ENCODE measurements around the gene SPDYE3.
A peak's percentile ranks its signal among the peaks of the same experiment; 100 is the strongest.
"Not testable (repeated sequence)": the region's sequence is repeated elsewhere in the genome, so short reads cannot be mapped to it uniquely, and the experiment has no call there.

SPDYE3 gene

DNA sequence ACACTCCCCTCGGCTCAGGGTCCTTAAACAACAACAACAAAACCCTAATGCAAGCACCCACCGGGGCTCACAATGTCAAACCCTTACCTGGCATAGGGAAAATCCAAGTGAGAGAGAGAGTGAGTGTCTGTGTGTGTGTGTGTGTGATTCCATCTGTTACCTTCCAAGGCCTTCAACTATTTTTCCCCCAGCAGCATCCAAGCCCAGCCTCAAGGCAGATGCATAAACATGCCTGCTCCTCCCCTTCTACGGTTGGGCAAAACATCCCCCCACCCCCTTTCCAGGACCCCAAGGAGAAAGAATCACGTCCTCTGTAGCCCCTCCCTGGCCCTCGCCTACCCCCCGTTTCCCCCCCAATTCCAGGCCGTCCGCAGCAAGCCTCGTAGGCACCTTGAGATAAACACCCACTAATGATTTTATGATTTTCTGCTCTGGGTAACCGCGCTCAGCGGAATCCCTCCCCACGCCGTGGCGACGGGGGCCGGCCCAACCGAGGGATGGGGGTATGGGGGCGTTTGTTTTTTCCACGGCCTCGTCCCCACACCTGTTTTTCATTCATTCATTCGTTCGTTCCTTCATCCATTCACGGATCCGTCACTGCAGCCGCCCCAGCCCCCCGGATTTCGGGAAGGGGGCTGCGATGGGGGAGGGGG lies 36.4 kb upstream of the SPDYE3 start:
- DNase-seq (ENCODE audit: low spot score in 2 of 2): not testable (repeated sequence)

GRCh38 chr7:100271716-100272537 lies 35.6 kb upstream of the SPDYE3 start:
- Mint-ChIP-seq H3K36me3 (ENCODE audit: insufficient read depth) (peaks cover 12% of the 10 kb centered on the region), H3K27ac (ENCODE audit: low read depth) (peak overlapping the region; percentile 55), H3K4me3 (peak overlapping the region; percentile 77), H3K9me3 (no peaks in the 10 kb centered on the region), H3K27me3 (no peaks in the 10 kb centered on the region), H3K4me1 (peaks cover 18% of the 10 kb centered on the region)
- peak; percentile 94 to 99 for DNase-seq (ENCODE audit: low spot score in 2 of 2)
- peak; percentile 98 for ATAC-seq (replicated peaks; ENCODE audit: extremely low read depth, poor library complexity, severe bottlenecking)

More for the DNA sequence above, 36.4 kb upstream of the SPDYE3 start:
- Mint-ChIP-seq H3K36me3 (ENCODE audit: insufficient read depth) (peaks cover 12% of the 10 kb centered on the region), H3K4me3 (peak overlapping the region; percentile 77), H3K4me1 (peaks cover 24% of the 10 kb centered on the region), H3K27ac (ENCODE audit: low read depth) (peak overlapping the region; percentile 55)
- not testable (repeated sequence) for H3K9me3 Mint-ChIP-seq; ATAC-seq (replicated peaks; ENCODE audit: extremely low read depth, poor library complexity, severe bottlenecking); H3K27me3 Mint-ChIP-seq

DNA sequence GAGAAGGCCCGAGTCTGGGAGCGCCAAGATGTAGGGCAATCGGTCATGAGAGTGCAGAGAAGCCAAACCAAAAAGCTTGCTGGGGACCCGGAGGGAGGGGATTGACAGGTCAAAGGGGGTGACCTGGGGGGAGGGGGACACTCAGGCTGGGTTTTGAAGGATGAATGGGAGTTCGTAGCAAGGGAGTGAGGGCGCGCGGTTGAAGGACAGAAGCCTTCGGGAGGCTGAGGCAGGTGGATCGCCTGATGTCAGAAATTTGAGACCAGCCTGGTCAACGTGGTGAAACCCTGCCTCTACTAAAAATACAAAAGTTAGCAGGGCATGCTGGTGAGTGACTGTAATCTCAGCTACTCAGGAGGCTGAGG lies 35.0 kb upstream of the SPDYE3 start:
- ATAC-seq (replicated peaks; ENCODE audit: extremely low read depth, poor library complexity, severe bottlenecking); H3K9me3 Mint-ChIP-seq; H3K27me3 Mint-ChIP-seq; DNase-seq (ENCODE audit: low spot score in 2 of 2): not testable (repeated sequence)
- Mint-ChIP-seq H3K4me3 (peak overlapping the region; percentile 77), H3K36me3 (ENCODE audit: insufficient read depth) (peaks cover 12% of the 10 kb centered on the region), H3K27ac (ENCODE audit: low read depth) (peak overlapping the region; percentile 55), H3K4me1 (peaks cover 14% of the 10 kb centered on the region)

DNA sequence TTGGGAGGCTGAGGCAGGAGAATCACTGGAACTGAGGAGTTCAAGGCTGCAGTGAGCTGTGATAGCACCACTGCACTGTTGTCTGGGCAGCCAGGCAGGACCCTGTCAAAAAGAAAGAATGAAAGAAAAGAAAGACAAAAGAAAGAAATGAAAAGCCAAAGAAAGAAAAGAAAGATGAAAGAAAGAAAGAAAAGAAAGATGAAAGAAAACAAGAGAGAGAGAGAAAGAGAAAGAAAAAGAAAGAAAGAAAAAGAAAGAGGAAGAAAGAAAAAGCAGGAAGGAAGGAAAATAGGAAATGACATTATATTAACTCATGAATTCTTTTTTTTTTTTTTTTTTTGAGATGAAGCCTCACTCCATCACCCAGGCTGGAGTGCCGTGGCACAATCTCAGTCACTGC lies 32.4 kb upstream of the SPDYE3 start:
- Mint-ChIP-seq H3K27ac (ENCODE audit: low read depth) (no peak overlapping the region), H3K36me3 (ENCODE audit: insufficient read depth) (peaks cover 10% of the 10 kb centered on the region), H3K27me3 (no peaks in the 10 kb centered on the region), H3K4me3 (no peak overlapping the region), H3K9me3 (no peaks in the 10 kb centered on the region), H3K4me1 (peaks cover 8% of the 10 kb centered on the region)
- ATAC-seq (replicated peaks; ENCODE audit: extremely low read depth, poor library complexity, severe bottlenecking): no peak
- no peak for DNase-seq (ENCODE audit: low spot score in 2 of 2)

- H3K9me3 Mint-ChIP-seq; DNase-seq (ENCODE audit: low spot score in 2 of 2); H3K4me3 Mint-ChIP-seq; H3K36me3 Mint-ChIP-seq (ENCODE audit: insufficient read depth); ATAC-seq (replicated peaks; ENCODE audit: extremely low read depth, poor library complexity, severe bottlenecking); H3K27me3 Mint-ChIP-seq; H3K27ac Mint-ChIP-seq (ENCODE audit: low read depth); H3K4me1 Mint-ChIP-seq: not testable (repeated sequence)
Observed at GRCh38 chr7:100276126-100276525, 31.4 kb upstream of the SPDYE3 start.

GRCh38 chr7:100282069-100282608 lies 25.4 kb upstream of the SPDYE3 start:
- H3K27me3 Mint-ChIP-seq: not testable (repeated sequence)

DNA sequence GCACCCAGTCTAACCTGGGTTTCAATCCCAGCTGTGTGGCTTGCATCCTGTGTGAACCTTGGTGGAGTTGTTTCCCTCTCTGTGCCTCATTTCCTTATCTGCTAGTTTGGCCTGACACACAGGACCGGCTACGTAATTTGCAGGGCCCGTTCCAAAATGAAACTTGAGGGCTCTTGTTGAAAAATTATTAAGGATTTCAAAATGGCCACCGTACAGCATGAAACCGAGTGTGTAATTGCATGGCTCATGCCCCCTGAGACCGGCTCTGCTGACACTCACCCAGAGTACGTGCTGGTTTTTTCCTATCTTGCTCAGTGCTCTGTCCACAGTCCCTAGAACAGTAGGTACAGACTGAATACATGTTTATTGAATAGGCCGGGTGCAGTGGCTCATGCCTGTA lies 24.4 kb upstream of the SPDYE3 start:
- DNase-seq (ENCODE audit: low spot score in 2 of 2); H3K9me3 Mint-ChIP-seq; ATAC-seq (replicated peaks; ENCODE audit: extremely low read depth, poor library complexity, severe bottlenecking); H3K4me3 Mint-ChIP-seq; H3K36me3 Mint-ChIP-seq (ENCODE audit: insufficient read depth); H3K27ac Mint-ChIP-seq (ENCODE audit: low read depth); H3K27me3 Mint-ChIP-seq; H3K4me1 Mint-ChIP-seq: not testable (repeated sequence)

More at GRCh38 chr7:100282069-100282608, 25.4 kb upstream of the SPDYE3 start:
- not testable (repeated sequence) for H3K27ac Mint-ChIP-seq (ENCODE audit: low read depth); H3K4me3 Mint-ChIP-seq; H3K4me1 Mint-ChIP-seq; H3K9me3 Mint-ChIP-seq; ATAC-seq (replicated peaks; ENCODE audit: extremely low read depth, poor library complexity, severe bottlenecking); H3K36me3 Mint-ChIP-seq (ENCODE audit: insufficient read depth); DNase-seq (ENCODE audit: low spot score in 2 of 2)

DNA sequence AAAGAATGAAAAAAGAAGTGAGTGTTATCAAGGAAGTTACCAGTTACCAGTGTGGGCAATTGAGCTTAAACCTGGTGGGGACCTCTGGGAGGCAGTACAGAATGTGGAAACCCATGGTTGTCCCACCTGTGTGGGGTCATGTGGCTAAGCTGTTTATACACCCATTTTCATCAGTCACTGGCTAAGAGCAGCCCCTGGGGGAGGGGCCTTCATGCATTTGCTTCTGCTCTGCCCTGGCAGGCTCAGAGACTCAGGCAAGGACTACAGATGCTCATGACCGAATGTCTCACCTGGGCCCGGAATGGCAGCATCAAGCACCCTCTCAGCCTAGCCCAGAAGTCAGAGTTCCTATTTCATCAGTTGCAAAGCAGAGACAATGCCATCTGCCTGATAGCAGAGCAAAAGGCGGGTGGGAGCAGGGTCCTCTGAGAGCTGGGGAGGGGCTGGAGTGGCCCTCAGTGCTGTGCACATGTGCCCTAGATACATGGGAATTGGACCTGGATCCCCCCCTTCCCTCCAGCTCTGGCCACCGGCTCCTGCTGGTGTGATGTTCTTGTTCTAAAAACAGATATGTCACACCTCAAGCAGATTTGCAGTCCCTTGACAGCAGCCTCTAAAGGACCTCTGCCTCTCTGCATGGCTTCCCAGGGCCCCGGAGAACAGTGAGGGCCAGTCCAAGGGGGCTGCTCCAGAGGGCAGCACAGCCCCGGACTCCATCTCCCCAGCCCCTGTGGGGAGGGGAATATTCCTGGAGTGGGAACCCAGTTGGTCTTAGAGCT lies 20.1 kb upstream of the SPDYE3 start:
- not testable (repeated sequence) for H3K27me3 Mint-ChIP-seq; DNase-seq (ENCODE audit: low spot score in 2 of 2); H3K27ac Mint-ChIP-seq (ENCODE audit: low read depth); H3K4me3 Mint-ChIP-seq; H3K9me3 Mint-ChIP-seq; H3K4me1 Mint-ChIP-seq; H3K36me3 Mint-ChIP-seq (ENCODE audit: insufficient read depth); ATAC-seq (replicated peaks; ENCODE audit: extremely low read depth, poor library complexity, severe bottlenecking)

GRCh38 chr7:100288258-100288657 lies 19.2 kb upstream of the SPDYE3 start:
- not testable (repeated sequence) for ATAC-seq (replicated peaks; ENCODE audit: extremely low read depth, poor library complexity, severe bottlenecking); H3K27me3 Mint-ChIP-seq; H3K4me3 Mint-ChIP-seq; H3K9me3 Mint-ChIP-seq; H3K4me1 Mint-ChIP-seq; H3K36me3 Mint-ChIP-seq (ENCODE audit: insufficient read depth); DNase-seq (ENCODE audit: low spot score in 2 of 2); H3K27ac Mint-ChIP-seq (ENCODE audit: low read depth)

DNA sequence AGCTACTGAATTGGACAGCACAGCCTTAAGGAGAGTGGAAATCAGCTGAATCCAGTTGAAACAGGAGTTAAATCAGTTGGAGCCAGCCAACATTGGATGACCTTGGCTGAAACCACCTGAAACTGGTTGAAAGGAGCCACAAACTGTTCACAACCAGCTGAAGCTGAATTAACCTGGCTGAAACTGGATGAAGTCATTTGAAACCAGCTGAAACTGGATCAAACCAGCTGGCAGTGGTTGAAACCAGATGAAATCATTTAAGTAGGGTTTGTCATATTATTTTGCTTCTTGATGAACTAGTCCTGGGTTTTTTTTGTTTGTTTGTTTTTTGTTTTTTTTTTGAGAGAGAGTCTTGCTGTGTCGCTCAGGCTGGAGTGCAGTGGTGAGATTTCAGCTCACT lies 15.3 kb upstream of the SPDYE3 start:
- not testable (repeated sequence) for H3K36me3 Mint-ChIP-seq (ENCODE audit: insufficient read depth); DNase-seq (ENCODE audit: low spot score in 2 of 2); ATAC-seq (replicated peaks; ENCODE audit: extremely low read depth, poor library complexity, severe bottlenecking); H3K27me3 Mint-ChIP-seq; H3K9me3 Mint-ChIP-seq; H3K4me1 Mint-ChIP-seq; H3K4me3 Mint-ChIP-seq; H3K27ac Mint-ChIP-seq (ENCODE audit: low read depth)

GRCh38 chr7:100295269-100295668 lies 12.2 kb upstream of the SPDYE3 start:
- not testable (repeated sequence) for DNase-seq (ENCODE audit: low spot score in 2 of 2); H3K36me3 Mint-ChIP-seq (ENCODE audit: insufficient read depth); H3K4me1 Mint-ChIP-seq; H3K27ac Mint-ChIP-seq (ENCODE audit: low read depth); H3K9me3 Mint-ChIP-seq; H3K4me3 Mint-ChIP-seq; H3K27me3 Mint-ChIP-seq; ATAC-seq (replicated peaks; ENCODE audit: extremely low read depth, poor library complexity, severe bottlenecking)

GRCh38 chr7:100297852-100298631 lies 9.5 kb upstream of the SPDYE3 start:
- not testable (repeated sequence) for H3K27ac Mint-ChIP-seq (ENCODE audit: low read depth); H3K27me3 Mint-ChIP-seq; H3K9me3 Mint-ChIP-seq; DNase-seq (ENCODE audit: low spot score in 2 of 2); H3K4me1 Mint-ChIP-seq; H3K36me3 Mint-ChIP-seq (ENCODE audit: insufficient read depth); H3K4me3 Mint-ChIP-seq; ATAC-seq (replicated peaks; ENCODE audit: extremely low read depth, poor library complexity, severe bottlenecking)
